ENCODE measurements around the gene TMEM59.

DNA sequence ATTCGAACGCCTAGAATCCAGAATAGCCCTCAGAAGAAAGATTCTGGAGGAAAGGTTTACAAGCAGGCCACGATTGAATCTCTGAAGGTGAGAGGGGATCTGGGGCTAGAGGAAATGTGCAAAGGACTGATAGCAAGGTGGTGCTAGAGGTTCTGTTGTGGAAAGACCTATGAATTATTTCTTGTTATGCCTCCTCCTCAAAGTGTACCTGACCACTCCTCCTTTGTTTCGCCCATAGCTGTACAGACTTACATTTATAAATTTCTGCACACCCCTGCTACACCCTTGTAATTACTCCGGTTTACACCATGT, 1.4 kb upstream of the TMEM59 start:
- TF ChIP-seq POLR2A (IDR thresholded peaks at IDR 0.05; ENCODE audit: extremely low read depth, insufficient read length) = no peak
- TF ChIP-seq, protein P1, sequence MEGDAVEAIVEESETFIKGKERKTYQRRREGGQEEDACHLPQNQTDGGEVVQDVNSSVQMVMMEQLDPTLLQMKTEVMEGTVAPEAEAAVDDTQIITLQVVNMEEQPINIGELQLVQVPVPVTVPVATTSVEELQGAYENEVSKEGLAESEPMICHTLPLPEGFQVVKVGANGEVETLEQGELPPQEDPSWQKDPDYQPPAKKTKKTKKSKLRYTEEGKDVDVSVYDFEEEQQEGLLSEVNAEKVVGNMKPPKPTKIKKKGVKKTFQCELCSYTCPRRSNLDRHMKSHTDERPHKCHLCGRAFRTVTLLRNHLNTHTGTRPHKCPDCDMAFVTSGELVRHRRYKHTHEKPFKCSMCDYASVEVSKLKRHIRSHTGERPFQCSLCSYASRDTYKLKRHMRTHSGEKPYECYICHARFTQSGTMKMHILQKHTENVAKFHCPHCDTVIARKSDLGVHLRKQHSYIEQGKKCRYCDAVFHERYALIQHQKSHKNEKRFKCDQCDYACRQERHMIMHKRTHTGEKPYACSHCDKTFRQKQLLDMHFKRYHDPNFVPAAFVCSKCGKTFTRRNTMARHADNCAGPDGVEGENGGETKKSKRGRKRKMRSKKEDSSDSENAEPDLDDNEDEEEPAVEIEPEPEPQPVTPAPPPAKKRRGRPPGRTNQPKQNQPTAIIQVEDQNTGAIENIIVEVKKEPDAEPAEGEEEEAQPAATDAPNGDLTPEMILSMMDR (IDR thresholded peaks at IDR 0.05; ENCODE audit: low read depth, low read length) = no peak

All from NB4 (cell line).